GM18520 (cell line): ENCODE results near the gene GSN.
A peak's percentile ranks its signal among the peaks of the same experiment; 100 is the strongest.

Source experiments
- ATAC-seq: cut with Tn5 transposase; IDR thresholded peaks from one replicate; pipeline ENCODE4 v1.9.1; 2021; ENCODE audit not compliant: unreplicated experiment

The GSN gene

GRCh38 chr9:121348221-121348620, 80.3 kb downstream of the GSN start:
- no peak for ATAC-seq

GRCh38 chr9:121349009-121349408, 81.0 kb downstream of the GSN start:
- ATAC-seq, result no peak

- no peak for ATAC-seq
These were observed 82.1 kb downstream of the GSN start for GRCh38 chr9:121350036-121350435.

- ATAC-seq, result no peak
These were observed 83.1 kb downstream of the GSN start for GRCh38 chr9:121350993-121351561.

GRCh38 chr9:121353241-121354061, 85.5 kb downstream of the GSN start:
- peak; percentile 98 for ATAC-seq

- ATAC-seq, result no peak
These were observed 86.2 kb downstream of the GSN start for GRCh38 chr9:121354141-121354540.

- ATAC-seq, result no peak
These were observed 86.8 kb downstream of the GSN start for GRCh38 chr9:121354762-121355161.

GRCh38 chr9:121357011-121357410, 89.0 kb downstream of the GSN start:
- ATAC-seq, result no peak

GRCh38 chr9:121358751-121359150, 90.8 kb downstream of the GSN start:
- no peak for ATAC-seq

GRCh38 chr9:121359351-121360294, 91.7 kb downstream of the GSN start:
- no peak for ATAC-seq

- ATAC-seq, result no peak
These were observed 92.8 kb downstream of the GSN start for GRCh38 chr9:121360601-121361374.

GRCh38 chr9:121362813-121363621, 95.1 kb downstream of the GSN start:
- no peak for ATAC-seq

- ATAC-seq, result no peak
These were observed 95.6 kb downstream of the GSN start for GRCh38 chr9:121363622-121363961.

- ATAC-seq, result no peak
These were observed 96.1 kb downstream of the GSN start for GRCh38 chr9:121364077-121364476.

GRCh38 chr9:121364886-121365285, 96.9 kb downstream of the GSN start:
- no peak for ATAC-seq

GRCh38 chr9:121365564-121365963, 97.6 kb downstream of the GSN start:
- no peak for ATAC-seq

GRCh38 chr9:121366611-121367192, 98.7 kb downstream of the GSN start:
- no peak for ATAC-seq

- ATAC-seq, result no peak
These were observed 99.6 kb downstream of the GSN start for GRCh38 chr9:121367306-121368137.

- no peak for ATAC-seq
These were observed 100.2 kb downstream of the GSN start for GRCh38 chr9:121368138-121368522.
